ENCODE measurements around the gene RPN2.

The RPN2 gene

GRCh38 chr20:37274851-37275524, 95.9 kb downstream of the RPN2 start:
- in situ Hi-C loops (cut with MboI; ENCODE audit: low sequenced_read_pairs, unreplicated experiment), result loop anchor here (10.0 kb wide), 1 partner anchor 110 kb away; no protein-coding TSS in a partner anchor
- peak; percentile 45 for DNase-seq (ENCODE audit: low spot score)
- TF ChIP-seq CTCF (IDR thresholded peaks at IDR 0.05; ENCODE audit: borderline replicate concordance, control extremely low read depth, extremely low read depth, insufficient read depth, missing control alignments), result no peak

GRCh38 chr20:37276494-37277252, 97.5 kb downstream of the RPN2 start:
- peak; percentile 59 for DNase-seq (ENCODE audit: low spot score)
- in situ Hi-C loops (cut with MboI; ENCODE audit: low sequenced_read_pairs, unreplicated experiment), result loop anchor here (10.0 kb wide), 1 partner anchor 108 kb away; no protein-coding TSS in a partner anchor
- TF ChIP-seq CTCF (IDR thresholded peaks at IDR 0.05; ENCODE audit: borderline replicate concordance, control extremely low read depth, extremely low read depth, insufficient read depth, missing control alignments), result peak; percentile 57

GRCh38 chr20:37277253-37277593, 98.1 kb downstream of the RPN2 start:
- in situ Hi-C loops (cut with MboI; ENCODE audit: low sequenced_read_pairs, unreplicated experiment), result loop anchor here (10.0 kb wide), 1 partner anchor 108 kb away; no protein-coding TSS in a partner anchor

GRCh38 chr20:37278966-37279590, 99.9 kb downstream of the RPN2 start:
- no peak for DNase-seq (ENCODE audit: low spot score)
- no peak for TF ChIP-seq CTCF (IDR thresholded peaks at IDR 0.05; ENCODE audit: borderline replicate concordance, control extremely low read depth, extremely low read depth, insufficient read depth, missing control alignments)
- in situ Hi-C loops (cut with MboI; ENCODE audit: low sequenced_read_pairs, unreplicated experiment), result loop anchor here (10.0 kb wide), 1 partner anchor 106 kb away; no protein-coding TSS in a partner anchor

More at GRCh38 chr20:37277253-37277593, 98.1 kb downstream of the RPN2 start:
- TF ChIP-seq CTCF (IDR thresholded peaks at IDR 0.05; ENCODE audit: borderline replicate concordance, control extremely low read depth, extremely low read depth, insufficient read depth, missing control alignments), result no peak
- peak; percentile 75 for DNase-seq (ENCODE audit: low spot score)

GRCh38 chr20:37279820-37280219, 100.7 kb downstream of the RPN2 start:
- no peak for TF ChIP-seq CTCF (IDR thresholded peaks at IDR 0.05; ENCODE audit: borderline replicate concordance, control extremely low read depth, extremely low read depth, insufficient read depth, missing control alignments)
- DNase-seq (ENCODE audit: low spot score), result no peak
- in situ Hi-C loops (cut with MboI; ENCODE audit: low sequenced_read_pairs, unreplicated experiment), result loop anchor here (10.0 kb wide), 1 partner anchor 105 kb away; no protein-coding TSS in a partner anchor

- no peak for DNase-seq (ENCODE audit: low spot score)
- TF ChIP-seq CTCF (IDR thresholded peaks at IDR 0.05; ENCODE audit: borderline replicate concordance, control extremely low read depth, extremely low read depth, insufficient read depth, missing control alignments), result no peak
- in situ Hi-C loops (cut with MboI; ENCODE audit: low sequenced_read_pairs, unreplicated experiment), result no loop called here
These were observed 101.3 kb downstream of the RPN2 start for GRCh38 chr20:37280403-37280802.

Data from GM13976 (cell line).